ENCODE measurements around the gene MAPRE2. TPM values are rescaled to one million over a fixed set of nuclear protein-coding genes. Genes with fewer than 3 reads are reported as not detected.

The MAPRE2 gene
- total RNA-seq, 1 experiment from 2014 or later: 2.8 TPM

DNA sequence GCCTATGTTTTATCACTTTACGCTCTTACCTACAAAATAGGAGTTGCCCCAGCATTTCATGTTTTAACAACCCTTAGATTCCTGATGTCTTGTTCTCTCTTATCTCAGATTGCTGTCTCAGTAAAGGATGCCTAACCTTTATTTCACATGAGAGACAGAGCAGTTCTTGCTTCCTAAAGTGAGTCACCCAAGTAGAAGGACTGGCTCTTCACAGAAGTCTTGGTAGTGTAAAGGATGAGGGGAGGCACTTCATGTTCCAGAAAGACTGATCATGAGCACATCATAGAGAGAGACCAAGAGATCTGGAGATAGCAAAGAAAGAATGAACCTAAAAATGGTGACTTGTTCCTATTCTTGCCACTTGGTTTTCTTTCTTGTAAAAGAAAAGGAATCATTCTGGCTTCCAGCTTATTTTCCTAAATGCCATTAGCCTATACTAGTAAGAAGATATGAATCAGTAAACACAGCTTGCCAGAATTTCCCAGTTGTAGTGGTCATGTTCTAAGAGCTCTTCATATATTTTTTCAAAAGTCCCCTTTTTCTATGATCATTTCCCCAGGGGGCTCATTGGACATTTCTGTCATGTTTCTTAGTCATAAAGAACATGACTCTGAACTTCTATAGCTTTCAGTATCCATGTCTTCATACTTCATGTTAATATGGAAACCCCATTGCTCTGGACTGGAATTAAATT, 54.9 kb downstream of the MAPRE2 start:
- H3K4me1 ChIP-seq (ENCODE audit: insufficient read depth, low read length): no peaks in the 10 kb centered on the region
- no peaks in the 10 kb centered on the region for H3K9me2 ChIP-seq (replicated peaks; ENCODE audit: low read length)
- no peak overlapping the region for H3K4me2 ChIP-seq (ENCODE audit: low read length)
- no peak for DNase-seq
- no peaks in the 10 kb centered on the region for H3K9me3 ChIP-seq (ENCODE audit: low read length)
- ChIA-PET CTCF (no interaction called here), POLR2A (ENCODE audit: unreplicated experiment) (no interaction called here)
- ATAC-seq: no peak
- no peaks in the 10 kb centered on the region for H3K36me3 ChIP-seq (ENCODE audit: low read depth, low read length)
- no peak overlapping the region for H2AFZ ChIP-seq (ENCODE audit: low read length)
- no peak for TF ChIP-seq EZH2 (IDR thresholded peaks at IDR 0.05; ENCODE audit: low read length, unreplicated experiment)
- TF ChIP-seq, protein P1, sequence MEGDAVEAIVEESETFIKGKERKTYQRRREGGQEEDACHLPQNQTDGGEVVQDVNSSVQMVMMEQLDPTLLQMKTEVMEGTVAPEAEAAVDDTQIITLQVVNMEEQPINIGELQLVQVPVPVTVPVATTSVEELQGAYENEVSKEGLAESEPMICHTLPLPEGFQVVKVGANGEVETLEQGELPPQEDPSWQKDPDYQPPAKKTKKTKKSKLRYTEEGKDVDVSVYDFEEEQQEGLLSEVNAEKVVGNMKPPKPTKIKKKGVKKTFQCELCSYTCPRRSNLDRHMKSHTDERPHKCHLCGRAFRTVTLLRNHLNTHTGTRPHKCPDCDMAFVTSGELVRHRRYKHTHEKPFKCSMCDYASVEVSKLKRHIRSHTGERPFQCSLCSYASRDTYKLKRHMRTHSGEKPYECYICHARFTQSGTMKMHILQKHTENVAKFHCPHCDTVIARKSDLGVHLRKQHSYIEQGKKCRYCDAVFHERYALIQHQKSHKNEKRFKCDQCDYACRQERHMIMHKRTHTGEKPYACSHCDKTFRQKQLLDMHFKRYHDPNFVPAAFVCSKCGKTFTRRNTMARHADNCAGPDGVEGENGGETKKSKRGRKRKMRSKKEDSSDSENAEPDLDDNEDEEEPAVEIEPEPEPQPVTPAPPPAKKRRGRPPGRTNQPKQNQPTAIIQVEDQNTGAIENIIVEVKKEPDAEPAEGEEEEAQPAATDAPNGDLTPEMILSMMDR (conservative IDR thresholded peaks at IDR 0.05; ENCODE audit: low read depth, low read length): no peak
- H3K27me3 ChIP-seq (ENCODE audit: low read length): no peaks in the 10 kb centered on the region
- H3F3A ChIP-seq (ENCODE audit: low read length, unreplicated experiment): no peaks in the 10 kb centered on the region
- no peaks in the 10 kb centered on the region for H4K20me1 ChIP-seq (ENCODE audit: low read length)
- H3K79me2 ChIP-seq (ENCODE audit: low read length): no peaks in the 10 kb centered on the region
- H3K27ac ChIP-seq (ENCODE audit: low read length): no peak overlapping the region
- intact Hi-C loops (cut with micrococcal nuclease): no loop called here
- BruUV-seq (replicated peaks): no TSS peak
- no peak overlapping the region for H3K4me3 ChIP-seq (ENCODE audit: low read length)
- H3K9ac ChIP-seq (ENCODE audit: low read length): no peak overlapping the region

DNA sequence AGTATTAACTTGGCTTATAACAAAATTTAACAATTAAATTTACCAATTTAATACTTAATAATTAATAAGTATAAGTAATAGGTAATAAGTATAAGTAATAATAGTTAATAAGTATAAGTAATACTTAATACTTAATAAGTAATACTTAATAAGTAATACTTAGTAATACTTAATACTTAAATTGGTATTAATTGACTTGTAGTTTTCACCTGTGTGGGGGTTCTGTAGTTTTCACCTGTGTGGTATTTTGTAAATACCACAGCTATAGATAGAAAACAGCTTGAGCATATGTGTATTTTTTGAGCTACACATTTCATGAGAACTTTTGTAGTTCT, 55.4 kb downstream of the MAPRE2 start:
- Histone ChIP-seq H3K36me3 (ENCODE audit: low read depth, low read length) (no peaks in the 10 kb centered on the region), H3K4me3 (ENCODE audit: low read length) (no peak overlapping the region), H3K4me2 (ENCODE audit: low read length) (no peak overlapping the region), H3K9ac (ENCODE audit: low read length) (no peak overlapping the region), H4K20me1 (ENCODE audit: low read length) (no peaks in the 10 kb centered on the region), H3K4me1 (ENCODE audit: insufficient read depth, low read length) (no peaks in the 10 kb centered on the region), H3K9me3 (ENCODE audit: low read length) (no peaks in the 10 kb centered on the region), H3K79me2 (ENCODE audit: low read length) (no peaks in the 10 kb centered on the region), H2AFZ (ENCODE audit: low read length) (no peak overlapping the region), H3K27me3 (ENCODE audit: low read length) (no peaks in the 10 kb centered on the region), H3K27ac (ENCODE audit: low read length) (no peak overlapping the region), H3K9me2 (replicated peaks; ENCODE audit: low read length) (no peaks in the 10 kb centered on the region), H3F3A (ENCODE audit: low read length, unreplicated experiment) (no peaks in the 10 kb centered on the region)
- ATAC-seq (no peak), DNase-seq (no peak)
- ChIA-PET CTCF (no interaction called here), POLR2A (ENCODE audit: unreplicated experiment) (no interaction called here)
- BruUV-seq (replicated peaks): no TSS peak
- intact Hi-C loops (cut with micrococcal nuclease): no loop called here
- TF ChIP-seq EZH2 (IDR thresholded peaks at IDR 0.05; ENCODE audit: low read length, unreplicated experiment) (no peak), EZH2phosphoT487 (IDR thresholded peaks at IDR 0.05; ENCODE audit: borderline replicate concordance, low read length) (no peak)
- TF ChIP-seq, protein P1 (conservative IDR thresholded peaks at IDR 0.05; ENCODE audit: low read depth, low read length): no peak

DNA sequence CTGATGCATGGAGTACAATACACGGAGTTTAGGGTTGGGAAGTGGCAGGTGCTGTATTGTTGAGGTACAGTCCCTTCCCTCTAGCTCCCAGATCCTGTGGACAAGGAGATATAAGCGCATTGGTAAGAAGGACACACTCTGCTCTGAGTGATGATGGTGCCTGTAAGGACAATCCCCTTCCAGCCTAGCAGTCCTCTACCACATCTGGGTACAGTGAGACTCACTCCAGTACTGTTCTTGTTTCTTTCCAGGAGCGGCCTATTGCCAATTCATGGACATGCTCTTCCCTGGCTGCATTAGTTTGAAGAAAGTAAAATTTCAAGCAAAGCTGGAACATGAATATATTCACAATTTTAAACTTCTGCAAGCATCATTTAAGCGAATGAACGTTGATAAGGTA, 56.0 kb downstream of the MAPRE2 start:
- no peak overlapping the region for H3K9ac ChIP-seq (ENCODE audit: low read length)
- no peak overlapping the region for H3K4me3 ChIP-seq (ENCODE audit: low read length)
- POLR2A ChIA-PET (ENCODE audit: unreplicated experiment): no interaction called here
- no peak overlapping the region for H2AFZ ChIP-seq (ENCODE audit: low read length)
- no peaks in the 10 kb centered on the region for H3K79me2 ChIP-seq (ENCODE audit: low read length)
- TF ChIP-seq EZH2phosphoT487 (IDR thresholded peaks at IDR 0.05; ENCODE audit: borderline replicate concordance, low read length) (no peak), EZH2 (IDR thresholded peaks at IDR 0.05; ENCODE audit: low read length, unreplicated experiment) (no peak)
- TF ChIP-seq, protein P1 (conservative IDR thresholded peaks at IDR 0.05; ENCODE audit: low read depth, low read length): no peak
- no peaks in the 10 kb centered on the region for H3K27me3 ChIP-seq (ENCODE audit: low read length)
- intact Hi-C loops (cut with micrococcal nuclease): no loop called here
- no peaks in the 10 kb centered on the region for H3K4me1 ChIP-seq (ENCODE audit: insufficient read depth, low read length)
- BruUV-seq (replicated peaks): no TSS peak
- no peak overlapping the region for H3K4me2 ChIP-seq (ENCODE audit: low read length)
- ATAC-seq: no peak
- no peaks in the 10 kb centered on the region for H3K36me3 ChIP-seq (ENCODE audit: low read depth, low read length)
- no peaks in the 10 kb centered on the region for H3K9me2 ChIP-seq (replicated peaks; ENCODE audit: low read length)
- H3K9me3 ChIP-seq (ENCODE audit: low read length): no peaks in the 10 kb centered on the region
- CTCF ChIA-PET: no interaction called here
- DNase-seq: no peak
- H3K27ac ChIP-seq (ENCODE audit: low read length): no peak overlapping the region
- H4K20me1 ChIP-seq (ENCODE audit: low read length): no peaks in the 10 kb centered on the region
- H3F3A ChIP-seq (ENCODE audit: low read length, unreplicated experiment): no peaks in the 10 kb centered on the region
